GM12878 (cell line): ENCODE data around the gene PHOSPHO1. TPM values are rescaled to one million over a fixed set of nuclear protein-coding genes. Genes with fewer than 3 reads are reported as not detected.

Experiments used
- ATAC-seq: fragments of 200-7000 bp; cut with Tn5 transposase; 3 replicates; pipeline ENCODE4 v1.9.1; 2020; ENCODE audit warnings: mild to moderate bottlenecking, moderate library complexity
- BruUV-seq: library from RNA; stranded (reverse); fragments of 400-500 nt; replicated peaks from 2 replicates; lab custom pipeline; 2021; lab: Mats Ljungman, UMichigan
- CTCF ChIA-PET: fragments of 300-600 bp; sonication (Branson Sonifier 250); formaldehyde crosslinking; extraction: SDS; loops from one replicate; lab custom pipeline; 2021; ENCODE audit warnings: inconsistent platforms; lab: Yijun Ruan, JAX
- POLR2A ChIA-PET: fragments of 350-600 bp; formaldehyde crosslinking; extraction: SDS; loops from one replicate; lab custom pipeline; 2021; ENCODE audit warnings: inconsistent platforms; lab: Charles Lee
- RAD21 ChIA-PET: fragments of 300-600 bp; sonication (Branson Sonifier 250); formaldehyde crosslinking; loops from one replicate; lab custom pipeline; 2023; ENCODE audit warnings: antibody characterized with exemption; ENCODE audit not compliant: unreplicated experiment; lab: Charles Lee
- SMC1A ChIA-PET: fragments of 300-600 bp; sonication (Branson Sonifier 250); formaldehyde crosslinking; loops from one replicate; lab custom pipeline; 2023; ENCODE audit not compliant: unreplicated experiment, uncharacterized antibody; lab: Charles Lee
- DNase-seq: peaks from one replicate; pipeline ENCODE4 v3.0.0-alpha.2; 2011; ENCODE audit warnings: low read depth, low spot score
- FAIRE-seq: peaks from 3 replicates; lab custom pipeline; 2011; peaks lifted over from hg19 to GRCh38; lab: Jason Lieb, UNC
- H2AFZ ChIP-seq: 2 replicates; pipeline ENCODE4 v1.6.0; 2011; ENCODE audit warnings: low read depth, low read length, control low read depth; ENCODE audit not compliant: control insufficient read depth
- H3K27ac ChIP-seq: 2 replicates; pipeline ENCODE4 v1.5.1; 2011; ENCODE audit warnings: control low read depth; ENCODE audit not compliant: control insufficient read depth, insufficient read depth
- H3K27me3 ChIP-seq, 2 experiments: replicated peaks in 1 of 2; 2 replicates each; pipeline versions ENCODE4 v1.6.0 to v1.6.1; 2011; ENCODE audit warnings: low read length in 1 of 2; ENCODE audit not compliant: control insufficient read depth in 2 of 2, insufficient read depth in 2 of 2
- H3K36me3 ChIP-seq, 2 experiments: 2 replicates each; pipeline ENCODE4 v1.5.1; 2011; ENCODE audit warnings: low read length in 1 of 2; ENCODE audit not compliant: control insufficient read depth in 2 of 2, insufficient read depth in 2 of 2
- H3K4me1 ChIP-seq: 2 replicates; pipeline ENCODE4 v1.6.1; 2011; ENCODE audit warnings: mild to moderate bottlenecking, low read length, moderate library complexity, mixed read lengths; ENCODE audit not compliant: control insufficient read depth, insufficient read depth
- H3K4me2 ChIP-seq: 2 replicates; pipeline ENCODE4 v1.6.0; 2011; ENCODE audit warnings: control low read depth; ENCODE audit not compliant: control insufficient read depth, insufficient read depth
- H3K4me3 ChIP-seq: fragments of 200-600 bp; sonication (generic); 2 replicates; pipeline ENCODE4 v1.5.1; 2016
- H3K79me2 ChIP-seq: 2 replicates; pipeline ENCODE4 v1.6.0; 2011; ENCODE audit warnings: low read length; ENCODE audit not compliant: control insufficient read depth, insufficient read depth
- H3K9ac ChIP-seq: 2 replicates; pipeline ENCODE4 v1.8.0; 2011; ENCODE audit warnings: low read length, control low read depth, mixed read lengths; ENCODE audit not compliant: control insufficient read depth, insufficient read depth
- H3K9me3 ChIP-seq: replicated peaks from 3 replicates; pipeline ENCODE4 v1.5.1; 2011; ENCODE audit warnings: mild to moderate bottlenecking, low read length; ENCODE audit not compliant: control insufficient read depth, insufficient read depth
- H4K20me1 ChIP-seq: 2 replicates; pipeline ENCODE4 v1.6.0; 2011; ENCODE audit not compliant: control insufficient read depth, insufficient read depth
- BHLHE40 ChIP-seq, 2 experiments: fragments of 450-650 bp in 1 of 2; IDR thresholded peaks; 2 replicates each; pipeline ENCODE4 v1.6.1; 2011 to 2017; ENCODE audit warnings: low read depth in 2 of 2, borderline replicate concordance in 1 of 2, improper control_type of control experiment in 1 of 2, low read length in 1 of 2, mild to moderate bottlenecking in 1 of 2
- HCFC1 ChIP-seq: fragments of 150-350 bp; IDR thresholded peaks from 2 replicates; pipeline ENCODE4 v1.6.1; 2014; ENCODE audit warnings: low read length
- MXI1 ChIP-seq: fragments of 150-350 bp; IDR thresholded peaks from 2 replicates; pipeline ENCODE4 v1.6.1; 2011; ENCODE audit warnings: low read depth, mild to moderate bottlenecking, inconsistent platforms, low read length, improper control_type of control experiment
- POU2F2 ChIP-seq: IDR thresholded peaks from 3 replicates; pipeline ENCODE4 v1.6.1; 2011; ENCODE audit warnings: low read depth, mild to moderate bottlenecking, low read length, borderline replicate concordance
- RELB ChIP-seq: fragments of 450-650 bp; IDR thresholded peaks from 2 replicates; pipeline ENCODE4 v1.6.1; 2017; ENCODE audit warnings: low read depth, mild to moderate bottlenecking, moderate library complexity
- RUNX3 ChIP-seq: IDR thresholded peaks from 2 replicates; pipeline ENCODE4 v1.6.1; 2012; ENCODE audit warnings: low read length, inconsistent platforms
- SIX5 ChIP-seq: IDR thresholded peaks from 2 replicates; pipeline ENCODE4 v1.6.1; 2011; ENCODE audit warnings: mild to moderate bottlenecking, low read depth, low read length, moderate library complexity; ENCODE audit not compliant: severe bottlenecking
- SMARCA5 ChIP-seq: fragments of 450-650 bp; IDR thresholded peaks from 2 replicates; pipeline ENCODE4 v1.6.1; 2017; ENCODE audit warnings: mild to moderate bottlenecking
- SP1 ChIP-seq: IDR thresholded peaks from one replicate; pipeline ENCODE4 v1.6.1; 2011; ENCODE audit warnings: low read depth, low read length
- TAF1 ChIP-seq: IDR thresholded peaks from 2 replicates; pipeline ENCODE4 v1.6.1; 2011; ENCODE audit warnings: mild to moderate bottlenecking, low read depth, low read length, borderline replicate concordance
- ZNF207 ChIP-seq: fragments of 450-650 bp; IDR thresholded peaks from 2 replicates; pipeline ENCODE4 v1.6.1; 2014; ENCODE audit warnings: antibody characterized with exemption, mild to moderate bottlenecking, borderline replicate concordance
- ZNF24 ChIP-seq: fragments of 450-650 bp; IDR thresholded peaks from 2 replicates; pipeline ENCODE4 v1.6.1; 2017; ENCODE audit warnings: antibody characterized with exemption, mild to moderate bottlenecking
- WGBS: methylation state at CpG from one replicate; pipeline ENCODE4 v1.1.6; 2016; ENCODE audit warnings: low lambda C conversion rate; ENCODE audit not compliant: insufficient replicate concordance, insufficient coverage; ENCODE audit errors: missing lambda C conversion rate; 5-methylcytosine and 5-hydroxymethylcytosine counted together
- in situ Hi-C: fragments of 300-500 bp; cut with MboI; formaldehyde crosslinking; loops from 9 replicates; pipeline ENCODE4 v1.14.3; 2018; ENCODE audit warnings: mixed read lengths
- intact Hi-C: fragments of 100-400 bp; cut with micrococcal nuclease; formaldehyde crosslinking; loops from one replicate; pipeline ENCODE4 v1.14.2; 2022; ENCODE audit not compliant: unreplicated experiment
- polyA plus RNA-seq, 11 experiments: library from polyadenylated mRNA; depleted of rRNA in 4 of 11; unstranded in 6 of 11; stranded (reverse) in 5 of 11; fragments of >200 nt; fragmentation: Nextera tagmentation in 4 of 11; fragmentation: Illumina TruSeq in 1 of 11; extraction: Ambion mirVana in 4 of 11; extraction: Trizol in 1 of 11; gene quantifications; 1 replicate in 1 of 11; 2 replicates in 10 of 11; pipeline versions ENCODE4 v1.2.1 to v1.2.3, GENCODE V29; 2011 to 2016; ENCODE audit warnings: inconsistent platforms in 2 of 11, missing spikeins in 2 of 11, low read depth in 1 of 11
- total RNA-seq, 4 experiments: library from RNA; depleted of rRNA in 3 of 4; stranded (reverse); fragments of >200 nt in 3 of 4; fragmentation: Illumina TruSeq in 1 of 4; extraction: Trizol in 1 of 4; gene quantifications; 2 replicates each; pipeline versions ENCODE4 v1.2.1 to v1.2.3, GENCODE V29; 2013 to 2021
- TF ChIP-seq, protein P1 (sequence below): fragments of 450-650 bp; IDR thresholded peaks from 2 replicates; pipeline ENCODE4 v1.6.1; 2016; ENCODE audit warnings: mild to moderate bottlenecking

Gene PHOSPHO1
- total and polyA plus RNA-seq, 10 of the 15 experiments (the other 5 are each of a cell fraction or from before 2014, with no cell fraction given), result 0.03 to 1.5 (median 0.16) TPM; not detected in 2

- Histone ChIP-seq H4K20me1 (no peaks in the 10 kb centered on the region), H3K4me1 (no peaks in the 10 kb centered on the region), H3K4me3 (no peak overlapping the region), H3K27ac (no peak overlapping the region), H3K9me3 (no peaks in the 10 kb centered on the region), H2AFZ (no peak overlapping the region), H3K79me2 (no peaks in the 10 kb centered on the region), H3K36me3 (no peaks in the 10 kb centered on the region), H3K4me2 (no peak overlapping the region), H3K27me3 (peaks cover 0 to 2% of the 10 kb centered on the region in 2 experiments; a peak in 1 of 4 replicates), H3K9ac (no peak overlapping the region)
- WGBS, result 0% methylated on average over 1 of the region's 1 CpG
- SMC1A ChIA-PET, result no interaction called here
- FAIRE-seq, result no peak
- BruUV-seq, result no TSS peak
- ATAC-seq, result no peak
- POLR2A ChIA-PET, result interaction anchor here (0.6 kb wide), 2 partner anchors 26 to 195 kb away, joined by 3 to 7 read pairs; no protein-coding TSS in a partner anchor
- in situ Hi-C loops, result no loop called here
- RAD21 ChIA-PET, result interaction anchor here (1.3 kb wide), 1 partner anchor 41 kb away, joined by 3 read pairs; no protein-coding TSS in a partner anchor
- TF ChIP-seq MXI1, result no peak
- peak; percentile 70 for TF ChIP-seq ZNF24
- DNase-seq, result no peak
- intact Hi-C loops, result no loop called here
- CTCF ChIA-PET, result interaction anchor here (0.7 to 2.5 kb wide), 6 partner anchors 9 to 128 kb away, joined by 3 to 7 read pairs (median 3); no protein-coding TSS in a partner anchor
Measured at GRCh38 chr17:49240619-49241018, 10.0 kb upstream of the PHOSPHO1 start.

GRCh38 chr17:49239963-49240362, 9.4 kb upstream of the PHOSPHO1 start:
- Histone ChIP-seq H3K4me2 (no peak overlapping the region), H3K27me3 (peaks cover 0 to 2% of the 10 kb centered on the region in 2 experiments; a peak in 1 of 4 replicates), H3K9ac (no peak overlapping the region), H3K4me3 (no peak overlapping the region), H3K79me2 (no peaks in the 10 kb centered on the region), H3K9me3 (no peaks in the 10 kb centered on the region), H2AFZ (no peak overlapping the region), H4K20me1 (no peaks in the 10 kb centered on the region), H3K27ac (no peak overlapping the region), H3K4me1 (no peaks in the 10 kb centered on the region), H3K36me3 (no peaks in the 10 kb centered on the region)
- DNase-seq (no peak), FAIRE-seq (no peak), ATAC-seq (no peak)
- in situ Hi-C loops, result no loop called here
- ChIA-PET SMC1A (interaction anchor here (0.5 to 0.9 kb wide), 3 partner anchors 8 to 60 kb away, joined by 3 to 4 read pairs (median 3); no protein-coding TSS in a partner anchor), RAD21 (interaction anchor here (1.3 kb wide), 1 partner anchor 42 kb away, joined by 3 read pairs; no protein-coding TSS in a partner anchor), POLR2A (no interaction called here), CTCF (interaction anchor here (0.6 to 1.7 kb wide), 5 partner anchors 59 to 198 kb away, joined by 3 to 5 read pairs (median 3); no protein-coding TSS in a partner anchor)
- BruUV-seq, result no TSS peak
- WGBS, result 0% methylated on average over 1 of the region's 1 CpG
- intact Hi-C loops, result loop anchor here (10.0 kb wide), 1 partner anchor 155 kb away; no protein-coding TSS in a partner anchor
- TF ChIP-seq RUNX3 (no peak), TAF1 (no peak), SP1 (no peak), SIX5 (no peak), SMARCA5 (no peak), HCFC1 (no peak), BHLHE40 (IDR thresholded peaks at IDR 0.05; ENCODE audit: borderline replicate concordance in 1 of 2, low read depth in 2 of 2, low read length in 1 of 2) (no peak), ZNF207 (no peak), POU2F2 (no peak), RELB (no peak)
- TF ChIP-seq, protein P1, sequence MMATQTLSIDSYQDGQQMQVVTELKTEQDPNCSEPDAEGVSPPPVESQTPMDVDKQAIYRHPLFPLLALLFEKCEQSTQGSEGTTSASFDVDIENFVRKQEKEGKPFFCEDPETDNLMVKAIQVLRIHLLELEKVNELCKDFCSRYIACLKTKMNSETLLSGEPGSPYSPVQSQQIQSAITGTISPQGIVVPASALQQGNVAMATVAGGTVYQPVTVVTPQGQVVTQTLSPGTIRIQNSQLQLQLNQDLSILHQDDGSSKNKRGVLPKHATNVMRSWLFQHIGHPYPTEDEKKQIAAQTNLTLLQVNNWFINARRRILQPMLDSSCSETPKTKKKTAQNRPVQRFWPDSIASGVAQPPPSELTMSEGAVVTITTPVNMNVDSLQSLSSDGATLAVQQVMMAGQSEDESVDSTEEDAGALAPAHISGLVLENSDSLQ, result no peak
